Ishikawa (cell line): ENCODE data around the gene GRAMD1A.

Experiments used
- CEBPB ChIP-seq: IDR thresholded peaks from 2 replicates; pipeline ENCODE4 v1.6.1; 2012
- CREB1 ChIP-seq: IDR thresholded peaks from 2 replicates; pipeline ENCODE4 v1.6.1; 2012; ENCODE audit warnings: low read depth
- EGR1 ChIP-seq: IDR thresholded peaks from 2 replicates; pipeline ENCODE4 v1.6.1; 2012
- EP300 ChIP-seq: IDR thresholded peaks from 2 replicates; pipeline ENCODE4 v1.6.1; 2012; ENCODE audit warnings: borderline replicate concordance
- FOXM1 ChIP-seq: IDR thresholded peaks from 2 replicates; pipeline ENCODE4 v1.6.1; 2012; ENCODE audit warnings: low read depth, borderline replicate concordance
- NFIC ChIP-seq: IDR thresholded peaks from 2 replicates; pipeline ENCODE4 v1.6.1; 2012
- RAD21 ChIP-seq: IDR thresholded peaks from 2 replicates; pipeline ENCODE4 v1.6.1; 2012; ENCODE audit warnings: low read depth
- TAF1 ChIP-seq: IDR thresholded peaks from 2 replicates; pipeline ENCODE4 v1.6.1; 2012; ENCODE audit warnings: low read depth, mild to moderate bottlenecking
- TCF12 ChIP-seq: IDR thresholded peaks from 2 replicates; pipeline ENCODE4 v1.6.1; 2012; ENCODE audit warnings: low read depth
- TEAD4 ChIP-seq: IDR thresholded peaks from 2 replicates; pipeline ENCODE4 v1.6.1; 2012
- YY1 ChIP-seq: IDR thresholded peaks from 2 replicates; pipeline ENCODE4 v1.6.1; 2012; ENCODE audit warnings: low read depth
- ZBTB7A ChIP-seq: IDR thresholded peaks from 2 replicates; pipeline ENCODE4 v1.6.1; 2012; ENCODE audit warnings: low read depth
- TF ChIP-seq, protein P1 (sequence below): IDR thresholded peaks from 2 replicates; pipeline ENCODE4 v1.6.1; 2012; ENCODE audit warnings: low read depth, mild to moderate bottlenecking
- TF ChIP-seq, protein P2 (sequence below): IDR thresholded peaks from 2 replicates; pipeline ENCODE4 v1.6.1; 2012
- TF ChIP-seq, protein P3 (sequence below): IDR thresholded peaks from 2 replicates; pipeline ENCODE4 v1.6.1; 2012

The GRAMD1A gene

DNA sequence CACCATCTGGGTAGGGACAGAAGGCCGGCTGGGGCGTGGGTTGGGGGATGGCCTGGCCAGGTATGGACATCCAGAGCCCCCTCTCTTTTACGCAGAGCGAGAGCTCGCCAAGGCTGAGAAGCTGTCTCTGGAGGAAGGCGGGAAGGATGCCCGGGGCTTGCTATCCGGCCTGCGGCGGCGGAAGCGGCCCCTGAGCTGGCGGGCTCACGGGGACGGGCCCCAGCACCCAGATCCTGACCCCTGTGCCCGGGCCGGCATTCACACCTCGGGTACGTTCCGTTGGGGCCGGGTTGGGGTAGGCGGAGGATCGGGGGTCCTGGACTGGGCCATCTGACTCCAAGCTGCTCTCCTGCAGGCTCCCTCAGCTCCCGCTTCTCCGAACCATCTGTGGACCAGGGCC lies 21.5 kb downstream of the GRAMD1A start:
- TF ChIP-seq NFIC: no peak
- no peak for TF ChIP-seq TEAD4
- no peak for TF ChIP-seq EP300
- TF ChIP-seq, protein P1, sequence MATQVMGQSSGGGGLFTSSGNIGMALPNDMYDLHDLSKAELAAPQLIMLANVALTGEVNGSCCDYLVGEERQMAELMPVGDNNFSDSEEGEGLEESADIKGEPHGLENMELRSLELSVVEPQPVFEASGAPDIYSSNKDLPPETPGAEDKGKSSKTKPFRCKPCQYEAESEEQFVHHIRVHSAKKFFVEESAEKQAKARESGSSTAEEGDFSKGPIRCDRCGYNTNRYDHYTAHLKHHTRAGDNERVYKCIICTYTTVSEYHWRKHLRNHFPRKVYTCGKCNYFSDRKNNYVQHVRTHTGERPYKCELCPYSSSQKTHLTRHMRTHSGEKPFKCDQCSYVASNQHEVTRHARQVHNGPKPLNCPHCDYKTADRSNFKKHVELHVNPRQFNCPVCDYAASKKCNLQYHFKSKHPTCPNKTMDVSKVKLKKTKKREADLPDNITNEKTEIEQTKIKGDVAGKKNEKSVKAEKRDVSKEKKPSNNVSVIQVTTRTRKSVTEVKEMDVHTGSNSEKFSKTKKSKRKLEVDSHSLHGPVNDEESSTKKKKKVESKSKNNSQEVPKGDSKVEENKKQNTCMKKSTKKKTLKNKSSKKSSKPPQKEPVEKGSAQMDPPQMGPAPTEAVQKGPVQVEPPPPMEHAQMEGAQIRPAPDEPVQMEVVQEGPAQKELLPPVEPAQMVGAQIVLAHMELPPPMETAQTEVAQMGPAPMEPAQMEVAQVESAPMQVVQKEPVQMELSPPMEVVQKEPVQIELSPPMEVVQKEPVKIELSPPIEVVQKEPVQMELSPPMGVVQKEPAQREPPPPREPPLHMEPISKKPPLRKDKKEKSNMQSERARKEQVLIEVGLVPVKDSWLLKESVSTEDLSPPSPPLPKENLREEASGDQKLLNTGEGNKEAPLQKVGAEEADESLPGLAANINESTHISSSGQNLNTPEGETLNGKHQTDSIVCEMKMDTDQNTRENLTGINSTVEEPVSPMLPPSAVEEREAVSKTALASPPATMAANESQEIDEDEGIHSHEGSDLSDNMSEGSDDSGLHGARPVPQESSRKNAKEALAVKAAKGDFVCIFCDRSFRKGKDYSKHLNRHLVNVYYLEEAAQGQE: no peak
- no peak for TF ChIP-seq CREB1
- TF ChIP-seq ZBTB7A: no peak
- TF ChIP-seq, protein P2, sequence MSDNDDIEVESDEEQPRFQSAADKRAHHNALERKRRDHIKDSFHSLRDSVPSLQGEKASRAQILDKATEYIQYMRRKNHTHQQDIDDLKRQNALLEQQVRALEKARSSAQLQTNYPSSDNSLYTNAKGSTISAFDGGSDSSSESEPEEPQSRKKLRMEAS: no peak
- no peak for TF ChIP-seq YY1
- no peak for TF ChIP-seq RAD21

DNA sequence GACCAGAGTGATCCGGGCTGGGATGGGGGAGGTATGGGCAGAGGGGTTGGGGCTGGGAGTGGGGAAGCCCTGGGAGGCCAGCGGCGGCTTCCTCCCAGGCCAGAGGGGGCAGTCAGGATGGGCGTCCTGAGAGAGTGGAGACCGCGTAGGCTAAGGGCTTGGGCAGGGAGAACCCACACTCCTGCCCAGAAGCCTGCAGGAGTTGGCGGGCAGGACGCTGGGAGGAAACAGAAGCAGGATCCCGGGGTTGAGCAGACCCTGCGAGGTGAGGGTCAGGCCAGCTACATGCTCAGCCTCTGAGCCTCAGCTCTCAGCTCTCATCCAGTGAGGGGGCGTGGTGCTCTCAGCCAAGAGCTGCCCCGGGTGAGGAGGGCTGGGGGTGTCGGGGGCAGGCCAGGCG lies 22.3 kb downstream of the GRAMD1A start:
- no peak for TF ChIP-seq NFIC
- TF ChIP-seq, protein P1: no peak
- TF ChIP-seq ZBTB7A: no peak
- TF ChIP-seq, protein P3, sequence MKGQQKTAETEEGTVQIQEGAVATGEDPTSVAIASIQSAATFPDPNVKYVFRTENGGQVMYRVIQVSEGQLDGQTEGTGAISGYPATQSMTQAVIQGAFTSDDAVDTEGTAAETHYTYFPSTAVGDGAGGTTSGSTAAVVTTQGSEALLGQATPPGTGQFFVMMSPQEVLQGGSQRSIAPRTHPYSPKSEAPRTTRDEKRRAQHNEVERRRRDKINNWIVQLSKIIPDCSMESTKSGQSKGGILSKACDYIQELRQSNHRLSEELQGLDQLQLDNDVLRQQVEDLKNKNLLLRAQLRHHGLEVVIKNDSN: no peak
- no peak for TF ChIP-seq TCF12
- no peak for TF ChIP-seq TAF1
- TF ChIP-seq EGR1: no peak

DNA sequence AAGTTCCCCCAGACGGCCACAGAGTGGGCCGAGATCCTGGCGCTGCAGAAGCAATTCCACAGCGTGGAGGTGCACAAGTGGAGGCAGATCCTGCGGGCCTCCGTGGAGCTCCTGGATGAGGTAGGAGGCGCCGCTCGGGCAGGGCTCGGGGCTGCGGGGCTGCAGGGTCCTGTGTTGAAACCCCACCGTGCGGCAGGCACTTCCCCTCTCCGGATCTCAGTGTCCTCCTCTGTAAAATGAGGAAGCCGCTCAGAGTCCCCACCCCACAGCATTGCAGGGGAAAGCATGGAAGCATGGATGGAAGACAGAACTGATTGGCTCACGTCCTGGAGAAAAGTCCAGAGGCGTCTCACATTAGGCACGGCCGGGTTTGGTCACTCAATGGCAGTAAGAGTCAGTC lies 23.3 kb downstream of the GRAMD1A start:
- TF ChIP-seq CEBPB (no peak), TEAD4 (no peak), EP300 (no peak), YY1 (no peak), NFIC (no peak), TCF12 (no peak), RAD21 (no peak), TAF1 (no peak), ZBTB7A (no peak)
- TF ChIP-seq, protein P1: no peak
- TF ChIP-seq, protein P2: no peak

DNA sequence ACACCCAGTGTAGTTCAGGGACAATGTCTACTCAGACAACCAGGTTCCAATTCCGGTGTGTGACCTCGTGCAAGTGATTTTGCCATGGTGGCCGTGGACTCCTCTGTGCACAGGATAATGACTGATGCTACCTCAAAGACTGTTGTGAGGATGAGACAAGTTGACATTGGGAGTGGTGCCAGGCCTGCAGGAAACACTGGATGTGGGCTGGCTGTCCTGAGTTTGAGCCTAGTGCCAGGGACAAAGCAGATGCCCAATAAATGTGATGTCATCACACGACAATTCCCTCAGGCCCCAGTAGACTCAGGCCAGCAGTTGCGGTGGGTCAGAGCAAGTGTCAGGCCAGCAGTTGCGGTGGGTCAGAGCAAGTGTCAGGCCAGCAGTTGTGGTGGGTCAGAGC lies 24.0 kb downstream of the GRAMD1A start:
- TF ChIP-seq CREB1 (no peak), EGR1 (no peak), RAD21 (no peak), FOXM1 (no peak), CEBPB (no peak), TEAD4 (no peak)
- TF ChIP-seq, protein P2: no peak
- TF ChIP-seq, protein P1: no peak
- TF ChIP-seq, protein P3: no peak
